HG03457 (cell line): ENCODE data around the gene SLC17A4.

ENCODE experiments used
- ATAC-seq: cut with Tn5 transposase; IDR thresholded peaks from one replicate; pipeline ENCODE4 v1.9.1; 2021; ENCODE audit warnings: moderate number of reproducible peaks; ENCODE audit not compliant: unreplicated experiment

SLC17A4 gene

DNA sequence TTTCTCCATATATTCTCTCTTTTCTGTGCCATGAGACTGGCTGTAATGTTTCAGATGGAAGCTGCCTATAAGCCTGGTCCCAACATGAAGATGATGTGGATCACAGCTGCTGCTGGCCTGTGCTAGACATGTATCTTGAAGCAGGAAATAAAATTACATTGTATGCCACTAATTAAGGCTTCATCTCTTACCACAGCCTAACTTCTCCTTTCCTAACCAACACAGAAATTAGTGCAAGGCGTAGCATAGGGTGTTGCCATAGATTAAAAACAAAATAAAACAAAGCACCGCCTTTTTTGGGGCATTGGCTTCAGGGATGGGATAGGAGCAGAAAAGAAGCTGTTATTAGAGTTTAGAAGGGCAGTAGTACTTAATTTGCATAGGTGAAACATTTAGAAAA is 4.7 kb upstream of the SLC17A4 start:
- no peak for ATAC-seq

- ATAC-seq: no peak
Measured at GRCh38 chr6:25750906-25751305, 3.6 kb upstream of the SLC17A4 start.

DNA sequence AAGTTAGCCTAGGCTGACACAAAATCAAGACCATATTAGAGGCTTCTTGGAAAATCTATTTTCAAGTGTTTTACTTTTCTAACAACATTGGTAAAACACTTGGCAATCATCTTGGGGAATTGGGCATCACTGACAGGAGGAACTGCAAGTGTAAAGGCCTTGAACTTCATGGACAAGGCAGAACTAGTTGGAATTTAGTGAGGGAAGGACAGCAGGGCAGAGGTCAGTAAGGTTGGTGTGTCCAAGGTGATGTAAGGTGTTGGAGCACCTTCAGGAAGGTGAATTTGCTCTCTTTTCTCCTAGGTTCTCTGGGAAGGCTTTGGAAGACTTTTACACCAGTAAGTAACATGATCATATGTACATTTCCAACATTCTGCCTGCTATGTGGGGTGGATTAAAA is 1.5 kb upstream of the SLC17A4 start:
- ATAC-seq: no peak

DNA sequence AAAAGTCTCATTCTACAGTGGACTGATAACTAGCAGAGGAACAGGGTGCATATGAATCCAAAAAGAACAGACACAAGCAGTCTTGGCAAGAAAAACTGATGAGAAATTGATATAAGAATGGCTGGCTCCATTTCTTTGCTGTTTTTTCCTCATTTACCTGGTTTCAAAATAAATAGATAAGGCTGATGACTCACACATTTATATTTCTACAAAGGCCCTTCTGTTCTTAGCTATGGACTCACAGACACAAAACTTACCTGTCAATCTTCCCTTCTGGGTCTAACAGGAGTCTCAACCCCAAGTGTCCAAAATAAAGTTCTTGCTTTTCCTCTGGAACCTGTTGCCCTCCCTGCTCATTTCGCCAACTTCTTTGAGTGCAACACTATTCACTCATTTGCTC is 941 bp downstream of the SLC17A4 start:
- ATAC-seq: no peak

DNA sequence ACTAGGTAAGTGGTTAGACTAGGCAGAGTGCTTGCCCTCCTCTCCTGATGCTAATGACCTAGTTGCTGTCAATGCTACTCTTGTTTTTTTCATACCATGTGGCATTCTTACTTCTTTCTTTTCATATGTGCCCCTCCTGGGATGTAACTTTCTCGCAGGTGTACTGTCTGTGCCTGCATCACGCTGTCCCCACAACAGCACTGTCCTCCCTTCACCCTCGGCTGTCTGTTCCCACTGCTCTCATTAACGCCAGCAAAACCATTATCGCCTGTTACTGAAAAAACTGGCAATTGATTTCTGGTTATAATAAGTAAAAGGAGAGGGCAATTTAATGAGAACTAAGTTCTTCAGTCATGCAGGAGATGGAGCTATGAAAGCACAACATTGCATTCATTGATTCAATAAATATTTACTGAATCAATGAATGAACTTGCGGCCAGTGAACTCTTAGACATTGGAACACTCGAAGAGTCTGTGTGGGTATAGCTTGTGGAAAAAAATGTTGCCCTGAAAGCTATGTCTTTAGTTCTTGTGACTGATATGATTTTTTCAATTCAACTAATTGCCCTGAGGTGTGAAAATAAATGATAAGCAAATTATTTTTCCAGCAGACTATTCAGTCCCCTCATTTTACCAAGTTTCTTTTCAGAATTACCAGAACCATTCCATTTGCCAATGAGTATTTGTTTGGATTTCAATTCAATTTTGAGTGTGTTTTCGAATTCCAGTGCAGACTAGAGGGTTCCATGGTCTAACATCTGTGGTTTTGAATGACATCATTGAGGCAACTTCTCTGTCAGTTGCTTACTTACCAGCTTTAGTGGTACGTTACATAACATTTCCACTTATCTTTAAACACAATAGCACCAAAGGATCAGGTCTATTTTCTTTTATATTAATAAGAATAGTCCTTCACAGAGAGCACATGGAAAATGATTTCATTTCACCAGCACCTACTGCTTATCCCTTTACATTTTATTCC is 2.1 kb downstream of the SLC17A4 start:
- ATAC-seq: no peak

- no peak for ATAC-seq
Measured at GRCh38 chr6:25757936-25758642, 3.5 kb downstream of the SLC17A4 start.

- no peak for ATAC-seq
Measured at GRCh38 chr6:25764611-25765010, 10.1 kb downstream of the SLC17A4 start.

DNA sequence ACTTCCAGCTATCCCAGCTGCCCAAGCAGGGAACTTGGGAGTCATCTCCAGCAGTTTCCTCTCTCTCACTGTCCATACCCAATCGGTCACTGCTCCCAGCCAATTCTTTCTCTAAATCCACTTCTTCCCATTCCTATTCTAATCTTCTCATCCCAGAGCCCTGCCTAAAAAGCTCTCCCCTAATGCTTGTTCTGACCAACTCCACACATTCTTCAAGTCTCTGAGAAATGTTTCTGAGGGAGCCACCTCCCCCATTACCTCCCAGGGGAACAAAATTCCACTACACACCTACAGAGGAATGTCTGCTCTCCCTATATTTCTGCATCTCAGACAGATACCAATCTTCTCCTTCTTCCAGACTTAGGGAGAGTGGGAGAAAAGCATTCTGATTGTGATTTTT is 14.0 kb downstream of the SLC17A4 start:
- no peak for ATAC-seq

DNA sequence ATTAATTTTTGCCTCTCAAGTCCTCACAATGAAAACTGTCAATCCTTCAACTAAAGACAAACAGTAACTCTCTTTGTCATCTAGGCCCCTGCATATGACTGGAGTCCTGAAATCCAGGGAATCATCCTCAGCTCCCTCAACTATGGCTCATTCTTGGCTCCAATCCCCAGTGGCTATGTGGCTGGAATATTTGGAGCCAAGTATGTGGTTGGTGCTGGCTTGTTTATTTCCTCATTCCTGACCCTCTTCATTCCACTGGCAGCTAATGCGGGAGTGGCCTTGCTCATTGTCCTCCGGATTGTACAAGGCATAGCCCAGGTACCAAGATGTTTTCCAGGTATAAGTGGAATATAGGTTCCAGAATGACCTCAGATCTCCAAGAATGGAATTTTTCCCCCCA is 15.4 kb downstream of the SLC17A4 start:
- no peak for ATAC-seq

DNA sequence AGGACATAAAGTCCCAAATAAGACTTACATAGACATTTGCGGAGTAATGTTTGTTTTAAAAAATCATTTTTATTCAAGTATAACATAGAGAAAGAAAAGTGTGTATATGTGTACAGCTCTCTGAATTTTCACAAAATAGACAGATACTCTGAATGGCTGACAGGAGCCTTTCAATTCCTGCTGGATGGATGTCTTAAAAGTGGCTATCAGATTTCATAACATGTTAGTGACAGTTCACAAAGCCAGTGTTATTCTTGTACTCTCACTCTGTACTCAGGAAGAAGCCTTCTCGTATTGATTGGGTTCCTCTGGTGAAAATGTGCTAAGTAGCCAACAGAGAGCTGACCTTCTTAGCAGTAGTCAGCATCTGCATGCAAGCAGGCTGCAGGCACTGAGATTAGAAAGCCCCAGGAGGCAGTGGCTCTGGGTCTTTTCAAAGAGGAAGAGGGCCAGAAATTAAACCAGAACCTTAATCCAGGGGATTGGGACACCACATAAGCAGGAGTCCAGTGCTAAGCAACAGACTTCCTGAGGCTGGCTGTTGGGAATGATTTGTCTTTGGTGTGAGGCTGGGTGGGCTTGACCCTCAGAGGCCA is 19.7 kb downstream of the SLC17A4 start:
- ATAC-seq: no peak

- no peak for ATAC-seq
Measured at GRCh38 chr6:25777031-25777430, 22.5 kb downstream of the SLC17A4 start.

DNA sequence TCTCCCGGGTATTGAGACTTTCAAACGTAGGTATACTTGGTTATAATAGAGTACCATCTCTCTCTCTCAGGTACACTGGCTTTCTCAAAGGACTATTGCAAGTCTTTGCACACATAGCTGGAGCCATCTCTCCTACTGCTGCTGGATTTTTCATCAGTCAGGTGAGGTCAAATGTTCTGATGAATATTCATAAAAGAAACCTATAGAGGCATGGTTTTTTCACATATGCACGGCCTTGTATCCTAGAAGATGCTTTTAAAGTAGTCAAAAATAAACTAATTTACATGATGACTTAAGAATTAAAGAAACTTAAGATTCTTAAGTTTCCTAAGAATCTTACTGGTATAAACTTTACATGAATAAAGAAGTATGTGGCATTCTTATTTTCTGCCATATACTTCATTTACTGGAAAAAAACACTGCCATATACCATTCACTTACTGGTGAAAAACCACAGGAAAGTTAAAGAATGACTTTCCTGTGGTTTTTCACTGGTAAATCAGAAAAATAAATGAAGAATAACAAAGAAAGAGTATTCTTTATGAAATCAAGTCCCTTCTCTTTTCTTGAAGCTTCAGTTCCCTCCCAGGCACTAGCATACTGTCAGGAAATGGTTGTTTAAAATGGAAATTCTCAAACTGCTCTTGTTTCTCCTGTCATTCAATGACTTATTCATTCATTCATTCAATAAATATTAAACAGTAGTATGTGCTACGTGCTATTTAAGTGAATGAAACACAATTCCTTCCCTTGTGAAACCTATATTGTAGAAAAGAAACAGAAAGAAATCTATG is 23.5 kb downstream of the SLC17A4 start:
- ATAC-seq: no peak

- ATAC-seq: no peak
Measured at GRCh38 chr6:25781134-25781533, 26.6 kb downstream of the SLC17A4 start.

DNA sequence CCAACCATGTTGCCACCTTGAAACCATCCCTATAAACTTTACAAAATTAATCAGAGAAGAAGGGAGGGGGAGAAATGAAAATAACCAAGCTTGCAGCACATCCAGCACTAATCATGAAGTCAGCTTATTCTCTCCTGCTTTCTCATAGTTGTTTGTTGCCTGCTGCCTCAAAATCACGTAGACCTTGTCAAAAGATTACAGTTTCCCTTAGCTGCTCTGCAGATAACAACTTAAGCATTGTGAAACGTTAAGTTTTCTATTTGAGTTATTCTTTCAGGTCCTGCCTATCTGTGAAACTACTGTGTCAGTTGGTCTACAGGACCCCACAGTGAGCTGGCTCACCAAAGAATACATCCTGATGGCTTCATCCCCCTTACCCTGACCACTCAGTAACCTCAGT is 32.9 kb downstream of the SLC17A4 start:
- ATAC-seq: no peak

- no peak for ATAC-seq
Measured at GRCh38 chr6:25788305-25788922, 33.9 kb downstream of the SLC17A4 start.

- no peak for ATAC-seq
Measured at GRCh38 chr6:25789475-25789874, 34.9 kb downstream of the SLC17A4 start.

GRCh38 chr6:25792016-25792415 is 37.5 kb downstream of the SLC17A4 start:
- ATAC-seq: no peak

DNA sequence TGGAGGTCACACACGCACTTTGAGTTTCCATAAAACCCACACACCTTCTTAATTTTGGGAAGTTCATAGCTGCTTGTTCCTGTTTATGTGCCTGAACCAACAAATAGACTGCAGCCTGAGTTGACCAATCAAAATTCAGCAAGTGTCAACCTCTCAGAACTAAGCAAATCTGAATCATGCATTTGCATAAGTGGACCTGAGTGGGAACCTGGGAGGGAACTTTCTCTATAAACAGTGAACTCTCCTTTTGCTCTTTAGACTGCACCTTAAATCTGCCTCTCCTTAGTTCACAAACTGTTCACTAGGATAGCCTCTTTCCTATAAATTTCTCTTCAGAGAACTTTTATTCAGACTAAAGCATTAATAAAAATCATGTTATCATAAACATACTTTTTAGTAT is 39.4 kb downstream of the SLC17A4 start:
- no peak for ATAC-seq

DNA sequence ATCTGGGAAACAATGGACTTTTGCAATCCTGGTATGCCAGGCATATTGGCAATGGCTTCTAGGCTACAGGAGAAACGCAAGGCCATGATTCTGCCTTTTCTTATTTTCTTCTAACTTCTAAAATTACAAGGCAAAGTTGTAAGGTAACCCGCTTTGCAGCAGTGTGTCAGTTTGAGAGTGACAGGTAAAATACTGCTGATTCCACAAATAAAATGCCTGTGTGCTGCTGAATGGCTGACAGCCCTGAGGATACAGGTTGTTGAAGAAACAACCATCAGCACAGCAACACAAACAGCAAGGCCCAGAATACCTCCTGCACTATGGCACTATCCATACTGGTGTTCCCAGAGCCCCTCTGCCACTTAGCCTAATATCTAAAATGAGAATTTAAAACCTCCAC is 40.2 kb downstream of the SLC17A4 start:
- no peak for ATAC-seq

DNA sequence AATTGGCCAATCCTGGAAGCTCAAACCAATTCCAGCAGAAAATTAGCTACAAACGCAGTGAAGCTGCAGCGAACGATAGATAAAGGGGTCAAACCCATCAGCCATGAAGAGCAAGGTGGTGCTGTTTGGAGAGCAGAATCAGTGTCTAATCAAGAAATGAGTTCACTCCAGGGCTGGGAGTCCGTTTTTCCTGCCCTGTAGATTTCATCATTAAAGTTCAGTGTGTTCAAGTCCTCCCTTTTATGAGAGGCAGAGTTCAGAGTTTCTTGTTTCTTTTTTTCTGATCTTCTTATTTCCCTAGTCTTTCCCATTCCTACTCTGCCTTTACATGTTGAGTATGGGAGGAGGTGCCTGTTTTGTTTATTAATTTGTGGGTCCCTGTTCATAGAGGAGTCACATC is 46.9 kb downstream of the SLC17A4 start:
- no peak for ATAC-seq

- ATAC-seq: no peak
Measured at GRCh38 chr6:25804804-25805203, 50.3 kb downstream of the SLC17A4 start.
